RWPE2 (cell line): ENCODE measurements around the gene BCL2L11.

Source experiments
- ATAC-seq: fragments of 200-7000 bp; cut with Tn5 transposase; 3 replicates; pipeline ENCODE4 v1.9.1; 2021; ENCODE audit warnings: low read depth
- DNase-seq: peaks from one replicate; pipeline ENCODE4 v3.0.0-alpha.2; 2020; ENCODE audit warnings: low spot score
- H3K27ac ChIP-seq: fragments of 450-650 bp; 2 replicates; pipeline ENCODE4 v1.5.1; 2017; ENCODE audit warnings: mild to moderate bottlenecking; ENCODE audit not compliant: poor library complexity, severe bottlenecking
- H3K27me3 ChIP-seq: fragments of 250-450 bp; sonication (Bioruptor Pico); 2 replicates; pipeline ENCODE4 v1.5.1; 2021; ENCODE audit warnings: mild to moderate bottlenecking, moderate library complexity; ENCODE audit not compliant: insufficient read depth, poor library complexity, severe bottlenecking
- H3K36me3 ChIP-seq: fragments of 250-450 bp; sonication (Bioruptor Pico); 2 replicates; pipeline ENCODE4 v1.5.1; 2020; ENCODE audit warnings: low read depth, mild to moderate bottlenecking, moderate library complexity
- H3K4me1 ChIP-seq: fragments of 250-450 bp; sonication (Bioruptor Pico); 2 replicates; pipeline ENCODE4 v1.5.1; 2021; ENCODE audit warnings: mild to moderate bottlenecking, moderate library complexity; ENCODE audit not compliant: insufficient read depth, poor library complexity, severe bottlenecking
- H3K4me3 ChIP-seq: fragments of 250-450 bp; sonication (Bioruptor Pico); 2 replicates; pipeline ENCODE4 v1.5.1; 2021; ENCODE audit warnings: mild to moderate bottlenecking, moderate library complexity; ENCODE audit not compliant: severe bottlenecking
- H3K9me3 ChIP-seq: fragments of 250-450 bp; sonication (Bioruptor Pico); 2 replicates; pipeline ENCODE4 v1.5.1; 2021; ENCODE audit warnings: mild to moderate bottlenecking, moderate library complexity; ENCODE audit not compliant: severe bottlenecking
- CTCF ChIP-seq: fragments of 450-650 bp; IDR thresholded peaks from one replicate; pipeline ENCODE4 v1.5.1; 2017; ENCODE audit warnings: mild to moderate bottlenecking, moderate library complexity; ENCODE audit not compliant: poor library complexity, severe bottlenecking

BCL2L11 gene

GRCh38 chr2:111216811-111217652 lies 96.3 kb downstream of the BCL2L11 start:
- DNase-seq, result no peak

More at GRCh38 chr2:111216811-111217652, 96.3 kb downstream of the BCL2L11 start:
- no peak for ATAC-seq
- H3K27me3 ChIP-seq, result no peaks in the 10 kb centered on the region
- TF ChIP-seq CTCF, result no peak
- H3K4me1 ChIP-seq, result no peaks in the 10 kb centered on the region
- H3K36me3 ChIP-seq, result 0 out of 2 replicates have a peak, but pooled peaks cover 4% of the 10 kb centered on the region
- no peak overlapping the region for H3K27ac ChIP-seq
- peaks cover 7% of the 10 kb centered on the region for H3K9me3 ChIP-seq
- H3K4me3 ChIP-seq, result no peak overlapping the region
